Vagina (tissue), 2 donors: ENCODE data around the gene SLC5A10.
"Not testable (repeated sequence)": the region's sequence is repeated elsewhere in the genome, so short reads cannot be mapped to it uniquely, and the experiment has no call there.

ENCODE experiments used
- CTCF ChIP-seq, 3 experiments: fragments of 450-650 bp in 2 of 3; fragments of 200-600 bp in 1 of 3; sonication (generic) in 1 of 3; IDR thresholded peaks; one replicate each; pipeline ENCODE4 v1.5.1; 2017 to 2019; ENCODE audit warnings: antibody characterized with exemption in 3 of 3, mild to moderate bottlenecking in 2 of 3, moderate library complexity in 2 of 3
- POLR2AphosphoS5 ChIP-seq, 2 donors: sonication (generic); formaldehyde crosslinking; IDR thresholded peaks; one replicate each; pipeline ENCODE4 v1.9.0; 2017; ENCODE audit warnings: antibody characterized with exemption in 2 of 2, mild to moderate bottlenecking in 2 of 2, low read depth in 1 of 2; ENCODE audit not compliant: insufficient read depth in 1 of 2

- not testable (repeated sequence) for TF ChIP-seq POLR2AphosphoS5 (IDR thresholded peaks at IDR 0.05; ENCODE audit: insufficient read depth in 1 of 2, low read depth in 1 of 2); CTCF (IDR thresholded peaks at IDR 0.05)
Measured at GRCh38 chr17:19064378-19064777, 112.4 kb downstream of the SLC5A10 start.
